HCT116 (cell line): ENCODE measurements around the gene GGT6. TPM values are rescaled to one million over a fixed set of nuclear protein-coding genes. Genes with fewer than 3 reads are reported as not detected.

Source experiments
- ATAC-seq: fragments of 200-7000 bp; cut with Tn5 transposase; 2 replicates; pipeline ENCODE4 v1.9.1; 2020; ENCODE audit warnings: mild to moderate bottlenecking, moderate library complexity
- BruUV-seq: library from RNA; stranded (reverse); fragments of 400-500 nt; replicated peaks from 2 replicates; lab custom pipeline; 2021; lab: Mats Ljungman, UMichigan
- CTCF ChIA-PET: fragments of 300-600 bp; sonication (Branson Sonifier 250); formaldehyde crosslinking; loops from one replicate; lab custom pipeline; 2021; ENCODE audit warnings: antibody characterized with exemption; lab: Charles Lee
- POLR2A ChIA-PET: fragments of 300-600, 350-600 bp; sonication (Branson Sonifier 250); formaldehyde crosslinking; loops from one replicate; lab custom pipeline; 2021; ENCODE audit warnings: antibody characterized with exemption; lab: Charles Lee
- RAD21 ChIA-PET, 2 experiments: fragments of 300-600 bp; sonication (Branson Sonifier 250); formaldehyde crosslinking; loops; one replicate each; lab custom pipeline; 2023; ENCODE audit warnings: low total read pairs in 2 of 2; ENCODE audit not compliant: uncharacterized antibody in 2 of 2, unreplicated experiment in 2 of 2, low non-redundant PET in 1 of 2; lab: Charles Lee
- DNase-seq: peaks from one replicate; pipeline ENCODE4 v3.0.0-alpha.2; 2010; ENCODE audit warnings: low read depth, low spot score
- H2AFZ ChIP-seq: fragments of 200-600 bp; shearing (Covaris generic), sonication (generic); 2 replicates; pipeline ENCODE4 v1.6.1; 2017; ENCODE audit warnings: low read depth, mixed run types, mixed read lengths, antibody characterized with exemption, low read length; ENCODE audit not compliant: poor library complexity, severe bottlenecking
- H3K27ac ChIP-seq: 2 replicates; pipeline ENCODE4 v1.5.1; 2012; ENCODE audit warnings: low read depth, low read length
- H3K27me3 ChIP-seq: fragments of 200-600 bp; sonication (generic); 2 replicates; pipeline ENCODE4 v1.6.1; 2016; ENCODE audit warnings: mixed run types, low read length, mixed read lengths; ENCODE audit not compliant: insufficient read depth
- H3K36me3 ChIP-seq, 2 experiments: fragments of 200-500 bp in 1 of 2; fragments of 200-600 bp in 1 of 2; sonication (Bioruptor generic) in 1 of 2; sonication (generic) in 1 of 2; 2 replicates each; pipeline versions ENCODE4 v1.5.1 to v1.6.1; 2014 to 2016; ENCODE audit warnings: low read length in 2 of 2, inconsistent platforms in 1 of 2, mixed read lengths in 1 of 2, mixed run types in 1 of 2; ENCODE audit not compliant: insufficient read depth in 2 of 2, control insufficient read depth in 1 of 2
- H3K4me1 ChIP-seq, 2 experiments: fragments of 200-600 bp in 1 of 2; sonication (generic) in 1 of 2; 2 replicates each; pipeline versions ENCODE4 v1.5.1 to v1.6.1; 2012 to 2017; ENCODE audit warnings: low read length in 2 of 2, inconsistent platforms in 1 of 2, mild to moderate bottlenecking in 1 of 2, mixed read lengths in 1 of 2, mixed run types in 1 of 2, moderate library complexity in 1 of 2; ENCODE audit not compliant: insufficient read depth in 2 of 2, control insufficient read depth in 1 of 2
- H3K4me2 ChIP-seq: fragments of 200-600 bp; sonication (generic); 2 replicates; pipeline ENCODE4 v1.6.1; 2017; ENCODE audit warnings: mixed run types, low read length, mixed read lengths
- H3K4me3 ChIP-seq, 2 experiments: fragments of 200-600 bp in 1 of 2; sonication (generic) in 1 of 2; replicated peaks in 1 of 2; 2 replicates each; pipeline ENCODE4 v1.5.1; 2011 to 2016; ENCODE audit warnings: low read length in 2 of 2, control low read depth in 1 of 2, low read depth in 1 of 2, mild to moderate bottlenecking in 1 of 2, mixed read lengths in 1 of 2, mixed run types in 1 of 2
- H3K79me2 ChIP-seq: fragments of 200-600 bp; sonication (generic); 2 replicates; pipeline ENCODE4 v1.6.1; 2017; ENCODE audit warnings: mild to moderate bottlenecking, mixed run types, low read length, moderate library complexity, mixed read lengths; ENCODE audit not compliant: insufficient read depth
- H3K9ac ChIP-seq: fragments of 200-600 bp; sonication (generic); 2 replicates; pipeline ENCODE4 v1.6.1; 2016; ENCODE audit warnings: low read length, mixed read lengths
- H3K9me2 ChIP-seq: fragments of 200-600 bp; sonication (generic), shearing (Covaris generic); 2 replicates; pipeline ENCODE4 v1.6.1; 2017; ENCODE audit warnings: mixed run types, mild to moderate bottlenecking, moderate library complexity; ENCODE audit not compliant: insufficient read depth
- H3K9me3 ChIP-seq, 2 experiments: fragments of 200-500 bp in 1 of 2; fragments of 200-600 bp in 1 of 2; sonication (Bioruptor generic) in 1 of 2; sonication (generic) in 1 of 2; 2 replicates each; pipeline ENCODE4 v1.6.1; 2014 to 2017; ENCODE audit warnings: low read length in 2 of 2, mixed read lengths in 2 of 2, inconsistent platforms in 1 of 2, low read depth in 1 of 2, mild to moderate bottlenecking in 1 of 2, mixed run types in 1 of 2, moderate library complexity in 1 of 2; ENCODE audit not compliant: control insufficient read depth in 1 of 2, insufficient read depth in 1 of 2
- H4K20me1 ChIP-seq: fragments of 200-600 bp; sonication (generic), shearing (Covaris generic); 2 replicates; pipeline ENCODE4 v1.6.1; 2017; ENCODE audit warnings: mixed run types, mild to moderate bottlenecking, moderate library complexity; ENCODE audit not compliant: insufficient read depth
- EZH2phosphoT487 ChIP-seq: fragments of 200-600 bp; IDR thresholded peaks from 2 replicates; pipeline ENCODE4 v1.6.1; 2018; ENCODE audit warnings: antibody characterized with exemption, borderline replicate concordance
- FOSL1 ChIP-seq: IDR thresholded peaks from 2 replicates; pipeline ENCODE4 v1.6.1; 2012; ENCODE audit warnings: low read depth
- JUND ChIP-seq: IDR thresholded peaks from 2 replicates; pipeline ENCODE4 v1.6.1; 2012
- RAD21 ChIP-seq: IDR thresholded peaks from 2 replicates; pipeline ENCODE4 v1.6.1; 2012; ENCODE audit warnings: low read depth, mild to moderate bottlenecking
- SRF ChIP-seq: IDR thresholded peaks from 2 replicates; pipeline ENCODE4 v1.6.1; 2012; ENCODE audit warnings: low read depth
- TCF7L2 ChIP-seq: IDR thresholded peaks from 2 replicates; pipeline ENCODE4 v1.7.0; 2011; ENCODE audit warnings: borderline replicate concordance, inconsistent platforms; ENCODE audit not compliant: insufficient read depth, insufficient read length; ENCODE audit errors: extremely low read depth
- ZNF274 ChIP-seq: fragments of 200-500 bp; sonication (Bioruptor generic); IDR thresholded peaks from 2 replicates; pipeline ENCODE4 v1.6.1; 2014; ENCODE audit warnings: mild to moderate bottlenecking, low read depth, low read length, inconsistent platforms
- intact Hi-C: fragments of 100-400 bp; cut with micrococcal nuclease; formaldehyde crosslinking; loops from 2 replicates; pipeline ENCODE4 v1.10.0; 2022
- total RNA-seq: library from RNA; stranded (reverse); gene quantifications from one replicate; pipeline ENCODE4 v1.2.1, GENCODE V29; 2021; ENCODE audit not compliant: unreplicated experiment
- TF ChIP-seq, protein P1 (sequence below): IDR thresholded peaks from 2 replicates; pipeline ENCODE4 v1.6.1; 2012; ENCODE audit warnings: low read depth
- TF ChIP-seq, protein P2 (sequence below): IDR thresholded peaks from 2 replicates; pipeline ENCODE4 v1.6.1; 2011; ENCODE audit warnings: mild to moderate bottlenecking, low read length, moderate library complexity; ENCODE audit not compliant: insufficient replicate concordance; ENCODE audit errors: extremely low read depth

GGT6 gene
- total RNA-seq, 1 experiment from 2014 or later = 0.10 TPM

DNA sequence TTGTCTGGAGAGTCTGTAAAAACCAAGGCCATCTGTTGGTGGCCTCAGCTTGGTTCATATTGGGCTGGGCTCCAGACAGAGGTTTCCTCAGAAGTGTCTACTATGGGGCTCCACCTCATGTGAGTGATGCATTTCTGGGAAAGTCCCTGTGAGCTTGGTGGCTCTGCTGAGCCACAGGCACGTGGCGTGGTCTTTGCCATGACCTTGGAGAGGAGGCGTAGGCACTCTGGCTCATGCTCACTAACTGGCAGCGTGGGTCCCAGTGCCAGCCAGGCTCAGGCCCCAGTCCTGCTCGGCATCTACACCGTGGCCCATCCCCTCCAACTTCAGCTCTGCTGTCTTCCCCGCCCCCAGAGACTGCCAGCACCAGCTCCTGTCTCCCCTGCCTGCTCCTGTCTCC, 13.3 kb upstream of the GGT6 start:
- TF ChIP-seq TCF7L2 = no peak
- TF ChIP-seq, protein P1, sequence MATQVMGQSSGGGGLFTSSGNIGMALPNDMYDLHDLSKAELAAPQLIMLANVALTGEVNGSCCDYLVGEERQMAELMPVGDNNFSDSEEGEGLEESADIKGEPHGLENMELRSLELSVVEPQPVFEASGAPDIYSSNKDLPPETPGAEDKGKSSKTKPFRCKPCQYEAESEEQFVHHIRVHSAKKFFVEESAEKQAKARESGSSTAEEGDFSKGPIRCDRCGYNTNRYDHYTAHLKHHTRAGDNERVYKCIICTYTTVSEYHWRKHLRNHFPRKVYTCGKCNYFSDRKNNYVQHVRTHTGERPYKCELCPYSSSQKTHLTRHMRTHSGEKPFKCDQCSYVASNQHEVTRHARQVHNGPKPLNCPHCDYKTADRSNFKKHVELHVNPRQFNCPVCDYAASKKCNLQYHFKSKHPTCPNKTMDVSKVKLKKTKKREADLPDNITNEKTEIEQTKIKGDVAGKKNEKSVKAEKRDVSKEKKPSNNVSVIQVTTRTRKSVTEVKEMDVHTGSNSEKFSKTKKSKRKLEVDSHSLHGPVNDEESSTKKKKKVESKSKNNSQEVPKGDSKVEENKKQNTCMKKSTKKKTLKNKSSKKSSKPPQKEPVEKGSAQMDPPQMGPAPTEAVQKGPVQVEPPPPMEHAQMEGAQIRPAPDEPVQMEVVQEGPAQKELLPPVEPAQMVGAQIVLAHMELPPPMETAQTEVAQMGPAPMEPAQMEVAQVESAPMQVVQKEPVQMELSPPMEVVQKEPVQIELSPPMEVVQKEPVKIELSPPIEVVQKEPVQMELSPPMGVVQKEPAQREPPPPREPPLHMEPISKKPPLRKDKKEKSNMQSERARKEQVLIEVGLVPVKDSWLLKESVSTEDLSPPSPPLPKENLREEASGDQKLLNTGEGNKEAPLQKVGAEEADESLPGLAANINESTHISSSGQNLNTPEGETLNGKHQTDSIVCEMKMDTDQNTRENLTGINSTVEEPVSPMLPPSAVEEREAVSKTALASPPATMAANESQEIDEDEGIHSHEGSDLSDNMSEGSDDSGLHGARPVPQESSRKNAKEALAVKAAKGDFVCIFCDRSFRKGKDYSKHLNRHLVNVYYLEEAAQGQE = no peak
- no peak for TF ChIP-seq SRF
- no peak for TF ChIP-seq ZNF274
- no peak for TF ChIP-seq EZH2phosphoT487
- TF ChIP-seq RAD21 = no peak
- TF ChIP-seq FOSL1 = no peak
- TF ChIP-seq JUND = no peak
- TF ChIP-seq, protein P2, sequence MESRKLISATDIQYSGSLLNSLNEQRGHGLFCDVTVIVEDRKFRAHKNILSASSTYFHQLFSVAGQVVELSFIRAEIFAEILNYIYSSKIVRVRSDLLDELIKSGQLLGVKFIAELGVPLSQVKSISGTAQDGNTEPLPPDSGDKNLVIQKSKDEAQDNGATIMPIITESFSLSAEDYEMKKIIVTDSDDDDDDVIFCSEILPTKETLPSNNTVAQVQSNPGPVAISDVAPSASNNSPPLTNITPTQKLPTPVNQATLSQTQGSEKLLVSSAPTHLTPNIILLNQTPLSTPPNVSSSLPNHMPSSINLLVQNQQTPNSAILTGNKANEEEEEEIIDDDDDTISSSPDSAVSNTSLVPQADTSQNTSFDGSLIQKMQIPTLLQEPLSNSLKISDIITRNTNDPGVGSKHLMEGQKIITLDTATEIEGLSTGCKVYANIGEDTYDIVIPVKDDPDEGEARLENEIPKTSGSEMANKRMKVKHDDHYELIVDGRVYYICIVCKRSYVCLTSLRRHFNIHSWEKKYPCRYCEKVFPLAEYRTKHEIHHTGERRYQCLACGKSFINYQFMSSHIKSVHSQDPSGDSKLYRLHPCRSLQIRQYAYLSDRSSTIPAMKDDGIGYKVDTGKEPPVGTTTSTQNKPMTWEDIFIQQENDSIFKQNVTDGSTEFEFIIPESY = no peak
- Histone ChIP-seq H3K4me2 (no peak overlapping the region), H3K9me2 (no peaks in the 10 kb centered on the region), H3K27ac (no peak overlapping the region), H3K4me3 (no peak overlapping the region), H3K4me1 (no peaks in the 10 kb centered on the region), H4K20me1 (no peaks in the 10 kb centered on the region), H2AFZ (no peak overlapping the region), H3K9me3 (no peaks in the 10 kb centered on the region), H3K9ac (no peak overlapping the region), H3K27me3 (no peaks in the 10 kb centered on the region), H3K79me2 (no peaks in the 10 kb centered on the region), H3K36me3 (no peaks in the 10 kb centered on the region)
- POLR2A ChIA-PET = no interaction called here
- intact Hi-C loops = no loop called here
- CTCF ChIA-PET = no interaction called here
- ATAC-seq (no peak), DNase-seq (no peak)
- no TSS peak for BruUV-seq
- RAD21 ChIA-PET = no interaction called here
